Measurements from ENCODE around the gene RPL27A. TPM values are rescaled to one million over a fixed set of nuclear protein-coding genes. Genes with fewer than 3 reads are reported as not detected.

The RPL27A gene
- total RNA-seq, 1 donor, result 673 TPM

GRCh38 chr11:8684600-8685290 is 2.2 kb downstream of the RPL27A start:
- TF ChIP-seq CTCF (IDR thresholded peaks at IDR 0.05; ENCODE audit: insufficient read depth, low read depth, low read length), result no peak
- peak overlapping the region; percentile 99 for H3K4me3 ChIP-seq (ENCODE audit: low read depth, low read length)
- DNase-seq (ENCODE audit: low read depth), result no peak

GRCh38 chr11:8685306-8685705 is 2.7 kb downstream of the RPL27A start:
- DNase-seq (ENCODE audit: low read depth), result no peak
- TF ChIP-seq CTCF (IDR thresholded peaks at IDR 0.05; ENCODE audit: insufficient read depth, low read depth, low read length), result no peak
- no peak overlapping the region for H3K4me3 ChIP-seq (ENCODE audit: low read depth, low read length)

- H3K4me3 ChIP-seq (ENCODE audit: low read depth, low read length), result no peak overlapping the region
- TF ChIP-seq CTCF (IDR thresholded peaks at IDR 0.05; ENCODE audit: insufficient read depth, low read depth, low read length), result no peak
- DNase-seq (ENCODE audit: low read depth), result no peak
These were observed 3.2 kb downstream of the RPL27A start for GRCh38 chr11:8685820-8686219.

GRCh38 chr11:8686325-8686724 is 3.7 kb downstream of the RPL27A start:
- H3K4me3 ChIP-seq (ENCODE audit: low read depth, low read length), result no peak overlapping the region
- TF ChIP-seq CTCF (IDR thresholded peaks at IDR 0.05; ENCODE audit: insufficient read depth, low read depth, low read length), result no peak
- no peak for DNase-seq (ENCODE audit: low read depth)

GRCh38 chr11:8688414-8689362 is 6.1 kb downstream of the RPL27A start:
- DNase-seq (ENCODE audit: low read depth), result peak; percentile 97
- no peak for TF ChIP-seq CTCF (IDR thresholded peaks at IDR 0.05; ENCODE audit: insufficient read depth, low read depth, low read length)
- peak overlapping the region; percentile 71 for H3K4me3 ChIP-seq (ENCODE audit: low read depth, low read length)

GRCh38 chr11:8689726-8690255 is 7.2 kb downstream of the RPL27A start:
- no peak for DNase-seq (ENCODE audit: low read depth)
- peak overlapping the region; percentile 71 for H3K4me3 ChIP-seq (ENCODE audit: low read depth, low read length)
- TF ChIP-seq CTCF (IDR thresholded peaks at IDR 0.05; ENCODE audit: insufficient read depth, low read depth, low read length), result no peak
